Liver (tissue), 9 donors: ENCODE data around the gene CARD19. TPM values are rescaled to one million over a fixed set of nuclear protein-coding genes. Genes with fewer than 3 reads are reported as not detected.

Experiments used
- DNase-seq: peaks from one replicate; pipeline ENCODE4 v3.0.0-alpha.2; 2017; ENCODE audit warnings: low spot score
- H3K27ac ChIP-seq, 2 donors: one replicate each; pipeline ENCODE4 v1.7.0; 2013; ENCODE audit warnings: inconsistent platforms in 2 of 2, low read length in 2 of 2, control low read depth in 1 of 2, low read depth in 1 of 2, mild to moderate bottlenecking in 1 of 2
- H3K27me3 ChIP-seq, 4 donors: one replicate each; pipeline versions ENCODE4 v1.6.1 to v1.7.0; 2013; ENCODE audit warnings: low read length in 3 of 4, inconsistent platforms in 1 of 4, mild to moderate bottlenecking in 1 of 4, moderate library complexity in 1 of 4; ENCODE audit not compliant: control insufficient read depth in 4 of 4, insufficient read depth in 4 of 4
- H3K36me3 ChIP-seq, 4 donors: one replicate each; pipeline versions ENCODE4 v1.6.1 to v1.7.0; 2013; ENCODE audit warnings: low read length in 3 of 4, mild to moderate bottlenecking in 3 of 4, low read depth in 1 of 4, moderate library complexity in 1 of 4; ENCODE audit not compliant: control insufficient read depth in 4 of 4, insufficient read depth in 3 of 4
- H3K4me1 ChIP-seq, 4 donors: one replicate each; pipeline versions ENCODE4 v1.6.1 to v1.7.0; 2013; ENCODE audit warnings: low read length in 3 of 4, mild to moderate bottlenecking in 3 of 4, moderate library complexity in 1 of 4; ENCODE audit not compliant: control insufficient read depth in 4 of 4, insufficient read depth in 4 of 4
- H3K4me3 ChIP-seq, 3 donors: one replicate each; pipeline versions ENCODE4 v1.6.1 to v1.7.0; 2013; ENCODE audit warnings: low read length in 3 of 3, control low read depth in 1 of 3, low read depth in 1 of 3, mild to moderate bottlenecking in 1 of 3
- H3K9ac ChIP-seq, 2 donors: one replicate each; pipeline ENCODE4 v1.7.0; 2013; ENCODE audit warnings: low read length in 2 of 2, mild to moderate bottlenecking in 2 of 2, moderate library complexity in 2 of 2, control low read depth in 1 of 2, low read depth in 1 of 2
- H3K9me3 ChIP-seq, 4 donors: one replicate each; pipeline versions ENCODE4 v1.6.1 to v1.7.0; 2013; ENCODE audit warnings: low read length in 3 of 4; ENCODE audit not compliant: control insufficient read depth in 4 of 4
- ATF3 ChIP-seq: IDR thresholded peaks from 2 replicates; pipeline ENCODE4 v1.6.1; 2016; ENCODE audit warnings: antibody characterized with exemption
- CTCF ChIP-seq: fragments of 150-350 bp; IDR thresholded peaks from 2 replicates; pipeline ENCODE4 v1.5.1; 2017; ENCODE audit warnings: improper control_type of control experiment, low read depth, low read length; ENCODE audit not compliant: missing input control
- EGR1 ChIP-seq, 2 donors: IDR thresholded peaks; 2 replicates each; pipeline ENCODE4 v1.6.1; 2016 to 2018; ENCODE audit warnings: antibody characterized with exemption in 2 of 2, low read depth in 2 of 2
- FOXA1 ChIP-seq: IDR thresholded peaks from 2 replicates; pipeline ENCODE4 v1.6.1; 2016; ENCODE audit warnings: antibody characterized with exemption
- FOXA2 ChIP-seq: IDR thresholded peaks from 2 replicates; pipeline ENCODE4 v1.6.1; 2016; ENCODE audit warnings: antibody characterized with exemption
- GABPA ChIP-seq, 2 donors: IDR thresholded peaks in 1 of 2; conservative IDR thresholded peaks in 1 of 2; 2 replicates each; pipeline ENCODE4 v1.6.1; 2016; ENCODE audit warnings: antibody characterized with exemption in 2 of 2, mild to moderate bottlenecking in 1 of 2, moderate library complexity in 1 of 2
- HNF4G ChIP-seq: IDR thresholded peaks from 2 replicates; pipeline ENCODE4 v1.6.1; 2016; ENCODE audit warnings: antibody characterized with exemption
- JUND ChIP-seq, 2 donors: IDR thresholded peaks; 2 replicates each; pipeline ENCODE4 v1.6.1; 2016; ENCODE audit warnings: antibody characterized with exemption in 2 of 2
- MAX ChIP-seq: IDR thresholded peaks from 2 replicates; pipeline ENCODE4 v1.6.1; 2016; ENCODE audit warnings: antibody characterized with exemption
- NR2F2 ChIP-seq: IDR thresholded peaks from 2 replicates; pipeline ENCODE4 v1.6.1; 2016; ENCODE audit warnings: antibody characterized with exemption
- RAD21 ChIP-seq, 2 donors: IDR thresholded peaks; 2 replicates each; pipeline ENCODE4 v1.6.1; 2016; ENCODE audit warnings: antibody characterized with exemption in 2 of 2, mild to moderate bottlenecking in 2 of 2
- REST ChIP-seq: IDR thresholded peaks from 2 replicates; pipeline ENCODE4 v1.6.1; 2016; ENCODE audit warnings: antibody characterized with exemption, mild to moderate bottlenecking
- RXRA ChIP-seq, 2 donors: IDR thresholded peaks; 2 replicates each; pipeline ENCODE4 v1.6.1; 2017 to 2018; ENCODE audit warnings: antibody characterized with exemption in 2 of 2, mild to moderate bottlenecking in 1 of 2
- SP1 ChIP-seq: IDR thresholded peaks from 2 replicates; pipeline ENCODE4 v1.6.1; 2018; ENCODE audit warnings: antibody characterized with exemption, mild to moderate bottlenecking
- YY1 ChIP-seq: IDR thresholded peaks from 2 replicates; pipeline ENCODE4 v1.6.1; 2016; ENCODE audit warnings: antibody characterized with exemption, mild to moderate bottlenecking
- WGBS: extraction: QIAGEN DNeasy Blood & Tissue Kit; methylation state at CpG from one replicate; pipeline ENCODE4 v1.1.7; 2013; 5-methylcytosine and 5-hydroxymethylcytosine counted together
- polyA plus RNA-seq, 2 donors: library from polyadenylated mRNA; stranded (reverse) in 1 of 2; unstranded in 1 of 2; fragments of 200-250 nt in 1 of 2; fragments of >200 nt in 1 of 2; fragmentation: Nextera tagmentation in 1 of 2; extraction: Ambion mirVana in 1 of 2; gene quantifications; one replicate each; pipeline versions ENCODE4 v1.2.1 to v1.2.3, GENCODE V29; 2013 to 2015
- total RNA-seq, 2 donors: library from RNA; depleted of rRNA; stranded (reverse); fragments of >200 nt; gene quantifications; one replicate each; pipeline ENCODE4 v1.2.3, GENCODE V29; 2014
- donor health status: healthy.
- donor health status: healthy.
- donor health status: healthy.
- donor health status: healthy.
- donor health status: healthy.

Gene CARD19
- total and polyA plus RNA-seq, 4 donors: 13.0 to 18.2 (median 16.3) TPM

- no peaks in the 10 kb centered on the region for H3K9me3 ChIP-seq
- H3K27me3 ChIP-seq: no peaks in the 10 kb centered on the region
- peaks cover 0 to 22% (median 13%) of the 10 kb centered on the region in 4 donors for H3K36me3 ChIP-seq
- TF ChIP-seq RXRA (IDR thresholded peaks at IDR 0.05): no peak
- TF ChIP-seq MAX: no peak
- TF ChIP-seq CTCF: no peak
- peaks cover 0 to 23% (median 16%) of the 10 kb centered on the region in 4 donors for H3K4me1 ChIP-seq
- H3K27ac ChIP-seq: peak overlapping the region; percentile 83 to 84
- 93% methylated on average over 11 of the region's 11 CpGs for WGBS
- DNase-seq: peak; percentile 31
- no peak overlapping the region for H3K9ac ChIP-seq
- H3K4me3 ChIP-seq: no peak overlapping the region
Measured at GRCh38 chr9:93120846-93121315, 24.9 kb downstream of the CARD19 start.

GRCh38 chr9:93121316-93122241, 25.6 kb downstream of the CARD19 start:
- peak overlapping the region in 1 of 2 donors; percentile 84 for H3K27ac ChIP-seq
- H3K9me3 ChIP-seq: no peaks in the 10 kb centered on the region
- whole genome bisulfite sequencing: 91% methylated on average over 20 of the region's 20 CpGs
- DNase-seq: peak; percentile 32
- peaks cover 0 to 19% (median 12%) of the 10 kb centered on the region in 4 donors for H3K4me1 ChIP-seq
- TF ChIP-seq JUND (IDR thresholded peaks at IDR 0.05): no peak
- TF ChIP-seq ATF3: no peak
- TF ChIP-seq RAD21 (IDR thresholded peaks at IDR 0.05): no peak
- TF ChIP-seq NR2F2: no peak
- no peak for TF ChIP-seq CTCF
- TF ChIP-seq FOXA1: no peak
- no peak for TF ChIP-seq RXRA (IDR thresholded peaks at IDR 0.05)
- TF ChIP-seq HNF4G: no peak
- TF ChIP-seq SP1: no peak
- no peak for TF ChIP-seq YY1
- no peaks in the 10 kb centered on the region for H3K27me3 ChIP-seq
- peaks cover 4 to 22% (median 13%) of the 10 kb centered on the region in 4 donors for H3K36me3 ChIP-seq
- H3K4me3 ChIP-seq: no peak overlapping the region
- H3K9ac ChIP-seq: no peak overlapping the region

GRCh38 chr9:93122721-93123221, 26.8 kb downstream of the CARD19 start:
- DNase-seq: peak; percentile 26
- WGBS: 94% methylated on average over 14 of the region's 14 CpGs
- no peaks in the 10 kb centered on the region for H3K27me3 ChIP-seq
- no peak overlapping the region for H3K4me3 ChIP-seq
- H3K4me1 ChIP-seq: peaks cover 0 to 21% (median 13%) of the 10 kb centered on the region in 4 donors
- no peak overlapping the region for H3K27ac ChIP-seq
- H3K9me3 ChIP-seq: no peaks in the 10 kb centered on the region
- no peak for TF ChIP-seq GABPA (IDR thresholded peaks at IDR 0.05 in 1 of 2, conservative IDR thresholded peaks at IDR 0.05 in 1 of 2)
- no peak for TF ChIP-seq EGR1 (IDR thresholded peaks at IDR 0.05; ENCODE audit: low read depth in 2 of 2)
- no peak for TF ChIP-seq YY1
- no peak for TF ChIP-seq FOXA2
- no peak for TF ChIP-seq HNF4G
- TF ChIP-seq REST: no peak
- H3K9ac ChIP-seq: no peak overlapping the region
- peaks cover 4 to 22% (median 13%) of the 10 kb centered on the region in 4 donors for H3K36me3 ChIP-seq
